ENCODE measurements around the gene ZRANB2.

Gene ZRANB2

GRCh38 chr1:71068325-71069240 is 12.3 kb downstream of the ZRANB2 start:
- no peak for DNase-seq

- DNase-seq: no peak
These were observed 26.0 kb downstream of the ZRANB2 start for GRCh38 chr1:71054791-71055190.

GRCh38 chr1:71054281-71054731 is 26.5 kb downstream of the ZRANB2 start:
- DNase-seq: no peak

GRCh38 chr1:71053758-71054157 is 27.1 kb downstream of the ZRANB2 start:
- no peak for DNase-seq

- DNase-seq: no peak
These were observed 27.7 kb downstream of the ZRANB2 start for GRCh38 chr1:71053146-71053545.

GRCh38 chr1:71049951-71050598 is 30.8 kb downstream of the ZRANB2 start:
- DNase-seq: no peak

GRCh38 chr1:71047635-71048607 is 32.9 kb downstream of the ZRANB2 start, which contains the start of gene PTGER3:
Gene PTGER3 (minus strand): TSS chr1:71047816. CDS start chr1:71047577, 239 bp downstream.
- no peak for DNase-seq

- DNase-seq: no peak
These were observed 33.8 kb downstream of the ZRANB2 start for GRCh38 chr1:71046891-71047634.

- DNase-seq: no peak
These were observed 35.3 kb downstream of the ZRANB2 start for GRCh38 chr1:71045463-71046028.

GRCh38 chr1:71044833-71045232 is 36.0 kb downstream of the ZRANB2 start:
- no peak for DNase-seq

- no peak for DNase-seq
These were observed 37.8 kb downstream of the ZRANB2 start for GRCh38 chr1:71043065-71043464.

- DNase-seq: no peak
These were observed 39.0 kb downstream of the ZRANB2 start for GRCh38 chr1:71041806-71042205.

- DNase-seq: no peak
These were observed 41.1 kb downstream of the ZRANB2 start for GRCh38 chr1:71039661-71040262.

GRCh38 chr1:71038942-71039341 is 41.9 kb downstream of the ZRANB2 start:
- DNase-seq: no peak

GRCh38 chr1:71037829-71038620 is 42.8 kb downstream of the ZRANB2 start:
- DNase-seq: no peak

- no peak for DNase-seq
These were observed 43.8 kb downstream of the ZRANB2 start for GRCh38 chr1:71037066-71037465.

GRCh38 chr1:71033136-71033535 is 47.7 kb downstream of the ZRANB2 start:
- DNase-seq: no peak

- no peak for DNase-seq
These were observed 49.4 kb downstream of the ZRANB2 start for GRCh38 chr1:71031426-71031825.

GRCh38 chr1:71030026-71030425 is 50.8 kb downstream of the ZRANB2 start:
- no peak for DNase-seq

- DNase-seq: no peak
These were observed 51.9 kb downstream of the ZRANB2 start for GRCh38 chr1:71028981-71029380.
